Epithelial cell of esophagus (primary cell): ENCODE measurements around the gene RPS3.

ENCODE experiments used
- DNase-seq: peaks from one replicate; pipeline ENCODE4 v3.0.0; 2010; ENCODE audit warnings: low read depth
- H3K4me3 ChIP-seq: 2 replicates; pipeline ENCODE4 v1.5.1; 2011; ENCODE audit warnings: mild to moderate bottlenecking, low read length, control low read depth
- CTCF ChIP-seq: IDR thresholded peaks from 2 replicates; pipeline ENCODE4 v1.5.1; 2011; ENCODE audit warnings: low read depth, mild to moderate bottlenecking, low read length, control low read depth, inconsistent platforms; ENCODE audit not compliant: insufficient read depth; ENCODE audit errors: missing control alignments

RPS3 gene

GRCh38 chr11:75450826-75451821 is 51.8 kb downstream of the RPS3 start:
- H3K4me3 ChIP-seq = no peak overlapping the region
- no peak for DNase-seq
- TF ChIP-seq CTCF = peak; percentile 60

GRCh38 chr11:75453916-75454655 is 54.8 kb downstream of the RPS3 start:
- TF ChIP-seq CTCF = no peak
- no peak for DNase-seq
- H3K4me3 ChIP-seq = no peak overlapping the region

GRCh38 chr11:75454987-75455386 is 55.7 kb downstream of the RPS3 start:
- no peak overlapping the region for H3K4me3 ChIP-seq
- TF ChIP-seq CTCF = no peak
- no peak for DNase-seq
